NT2/D1 (cell line): ENCODE measurements around the gene PCSK9.

ENCODE experiments used
- DNase-seq: peaks from one replicate; pipeline ENCODE4 v3.0.0-alpha.2; 2011; ENCODE audit warnings: low read depth, low spot score
- H3K27me3 ChIP-seq: 2 replicates; pipeline ENCODE4 v1.6.0; 2011; ENCODE audit warnings: mild to moderate bottlenecking; ENCODE audit not compliant: insufficient read length, insufficient read depth
- H3K36me3 ChIP-seq: 2 replicates; pipeline ENCODE4 v1.6.1; 2011; ENCODE audit warnings: mild to moderate bottlenecking, low read length, mixed read lengths; ENCODE audit not compliant: insufficient read depth, insufficient read length
- H3K4me1 ChIP-seq: 2 replicates; pipeline ENCODE4 v1.5.1; 2011; ENCODE audit not compliant: insufficient read depth, insufficient read length
- H3K4me3 ChIP-seq: 2 replicates; pipeline ENCODE4 v1.5.1; 2011; ENCODE audit warnings: low read depth; ENCODE audit not compliant: insufficient read length
- H3K9ac ChIP-seq: 2 replicates; pipeline ENCODE4 v1.6.0; 2011; ENCODE audit warnings: low read depth; ENCODE audit not compliant: insufficient read length
- H3K9me3 ChIP-seq: 2 replicates; pipeline ENCODE4 v1.5.1; 2011; ENCODE audit warnings: mild to moderate bottlenecking, low read length; ENCODE audit not compliant: insufficient read depth
- SUZ12 ChIP-seq: IDR thresholded peaks from 2 replicates; pipeline ENCODE4 v1.6.1; 2011; ENCODE audit not compliant: insufficient read length, insufficient read depth; ENCODE audit errors: extremely low read depth
- YY1 ChIP-seq: IDR thresholded peaks from 2 replicates; pipeline ENCODE4 v1.6.1; 2011; ENCODE audit not compliant: insufficient read length, insufficient read depth
- ZNF274 ChIP-seq: IDR thresholded peaks from 2 replicates; pipeline ENCODE4 v1.6.1; 2011; ENCODE audit warnings: mild to moderate bottlenecking, low read depth, low read length

The PCSK9 gene

DNA sequence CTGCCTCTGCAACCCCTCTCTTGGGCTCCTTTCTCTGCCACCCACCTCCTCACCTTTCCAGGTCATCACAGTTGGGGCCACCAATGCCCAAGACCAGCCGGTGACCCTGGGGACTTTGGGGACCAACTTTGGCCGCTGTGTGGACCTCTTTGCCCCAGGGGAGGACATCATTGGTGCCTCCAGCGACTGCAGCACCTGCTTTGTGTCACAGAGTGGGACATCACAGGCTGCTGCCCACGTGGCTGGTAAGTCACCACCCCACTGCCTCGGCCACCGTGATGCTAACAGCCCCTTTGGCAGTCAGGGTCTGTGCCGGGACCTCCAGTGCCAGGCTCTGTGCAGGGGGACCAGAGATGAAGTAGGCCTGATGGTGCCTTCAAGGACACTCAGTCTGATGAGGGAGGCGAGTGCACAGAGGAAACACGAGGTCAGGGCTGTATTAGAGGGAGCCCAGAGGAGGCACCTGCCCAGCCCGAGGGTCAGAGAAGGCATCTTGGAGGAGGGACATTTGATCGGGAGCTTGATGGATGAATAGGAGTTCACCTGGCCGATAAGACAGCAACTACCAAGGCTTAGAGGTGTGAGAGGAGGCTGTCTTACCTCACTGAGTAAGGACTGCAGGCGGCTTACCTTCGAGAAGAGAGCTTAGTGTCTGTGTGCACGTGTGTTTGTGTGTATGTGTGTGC is 18.1 kb downstream of the PCSK9 start:
- no peaks in the 10 kb centered on the region for H3K27me3 ChIP-seq
- peaks cover 31% of the 10 kb centered on the region for H3K36me3 ChIP-seq
- DNase-seq: no peak
- H3K9ac ChIP-seq: no peak overlapping the region
- no peak overlapping the region for H3K4me3 ChIP-seq
- no peak for TF ChIP-seq ZNF274
- TF ChIP-seq SUZ12: no peak
- TF ChIP-seq YY1: no peak
- no peaks in the 10 kb centered on the region; the same call in 1 of the 2 replicates for H3K9me3 ChIP-seq
- H3K4me1 ChIP-seq: peaks cover 5% of the 10 kb centered on the region

GRCh38 chr1:55057956-55058298 is 18.6 kb downstream of the PCSK9 start:
- TF ChIP-seq ZNF274 (no peak), YY1 (no peak), SUZ12 (no peak)
- no peaks in the 10 kb centered on the region for H3K27me3 ChIP-seq
- DNase-seq: no peak

DNA sequence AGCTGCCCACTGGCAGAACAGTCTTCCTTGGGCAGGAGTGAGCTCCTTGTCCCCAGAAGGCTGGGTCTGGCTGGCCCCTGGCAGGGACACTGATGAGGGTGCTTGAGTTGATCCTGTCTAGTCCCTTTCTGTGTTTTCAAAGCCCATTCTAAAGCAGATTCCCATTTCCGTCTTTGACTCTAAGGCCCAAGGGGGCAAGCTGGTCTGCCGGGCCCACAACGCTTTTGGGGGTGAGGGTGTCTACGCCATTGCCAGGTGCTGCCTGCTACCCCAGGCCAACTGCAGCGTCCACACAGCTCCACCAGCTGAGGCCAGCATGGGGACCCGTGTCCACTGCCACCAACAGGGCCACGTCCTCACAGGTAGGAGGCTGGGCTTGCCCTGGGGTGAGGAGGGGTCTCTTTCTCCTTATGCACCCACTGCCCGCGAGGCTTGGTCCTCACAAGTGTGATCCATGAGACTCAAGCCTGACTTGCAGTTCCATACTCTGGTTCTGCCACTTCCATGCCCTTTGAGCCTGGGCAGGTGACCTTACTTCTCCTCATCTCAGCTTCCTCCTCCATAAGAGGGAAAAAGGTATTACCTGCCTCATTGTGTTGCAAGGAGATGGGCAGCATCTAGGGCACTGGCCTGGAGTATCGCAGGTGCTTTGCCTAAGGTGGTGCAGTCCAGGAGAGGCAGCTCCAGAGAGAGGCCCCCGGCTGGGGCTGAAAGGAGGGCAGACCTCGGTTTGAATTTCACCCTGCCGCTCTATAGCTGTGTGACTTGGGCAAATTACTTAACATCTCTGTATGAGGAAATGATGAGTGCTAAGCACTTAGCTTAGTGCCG is 20.2 kb downstream of the PCSK9 start:
- Histone ChIP-seq H3K27me3 (no peaks in the 10 kb centered on the region), H3K4me3 (no peak overlapping the region), H3K9ac (no peak overlapping the region), H3K36me3 (peaks cover 31% of the 10 kb centered on the region), H3K9me3 (no peaks in the 10 kb centered on the region; the same call in 1 of the 2 replicates), H3K4me1 (peaks cover 5% of the 10 kb centered on the region)
- TF ChIP-seq ZNF274 (no peak), YY1 (no peak), SUZ12 (no peak)
- no peak for DNase-seq

More at GRCh38 chr1:55057956-55058298, 18.6 kb downstream of the PCSK9 start:
- Histone ChIP-seq H3K9me3 (no peaks in the 10 kb centered on the region; the same call in 1 of the 2 replicates), H3K4me3 (no peak overlapping the region), H3K4me1 (peaks cover 5% of the 10 kb centered on the region), H3K36me3 (peaks cover 31% of the 10 kb centered on the region), H3K9ac (no peak overlapping the region)

- no peak for DNase-seq
- Histone ChIP-seq H3K9me3 (no peaks in the 10 kb centered on the region; the same call in 1 of the 2 replicates), H3K9ac (no peak overlapping the region), H3K27me3 (no peaks in the 10 kb centered on the region), H3K4me3 (no peak overlapping the region), H3K4me1 (peaks cover 5% of the 10 kb centered on the region), H3K36me3 (peaks cover 33% of the 10 kb centered on the region)
- TF ChIP-seq ZNF274 (no peak), YY1 (no peak), SUZ12 (no peak)
These were observed 21.0 kb downstream of the PCSK9 start for GRCh38 chr1:55060133-55060999.

GRCh38 chr1:55061000-55061705 is 21.8 kb downstream of the PCSK9 start:
- H3K4me3 ChIP-seq: no peak overlapping the region
- H3K9me3 ChIP-seq: no peaks in the 10 kb centered on the region; the same call in 1 of the 2 replicates
- peaks cover 5% of the 10 kb centered on the region for H3K4me1 ChIP-seq
- TF ChIP-seq ZNF274: no peak
- H3K27me3 ChIP-seq: no peaks in the 10 kb centered on the region
- no peak for DNase-seq
- peaks cover 39% of the 10 kb centered on the region for H3K36me3 ChIP-seq
- H3K9ac ChIP-seq: no peak overlapping the region

GRCh38 chr1:55061706-55062321 is 22.5 kb downstream of the PCSK9 start:
- Histone ChIP-seq H3K4me1 (peaks cover 5% of the 10 kb centered on the region), H3K4me3 (no peak overlapping the region), H3K27me3 (no peaks in the 10 kb centered on the region), H3K9ac (no peak overlapping the region), H3K36me3 (peaks cover 42% of the 10 kb centered on the region), H3K9me3 (no peaks in the 10 kb centered on the region; the same call in 1 of the 2 replicates)
- TF ChIP-seq YY1: no peak
- no peak for TF ChIP-seq ZNF274
- no peak for TF ChIP-seq SUZ12
- DNase-seq: no peak
